Body of pancreas (tissue), 4 donors: Measurements from ENCODE around the gene COBLL1. TPM values are rescaled to one million over a fixed set of nuclear protein-coding genes. Genes with fewer than 3 reads are reported as not detected.

ENCODE experiments used
- ATAC-seq: fragments of 150-250 bp; one replicate; pipeline ENCODE4 v1.9.1; 2016
- DNase-seq, 4 donors: peaks; one replicate each; pipeline ENCODE4 v3.0.0-alpha.2; 2019
- H3K27ac ChIP-seq, 4 donors: fragments of 200-600 bp; sonication (generic); 1 replicate in 3 of 4; 2 replicates in 1 of 4; pipeline versions ENCODE4 v1.5.1 to v1.6.1; 2016 to 2019; ENCODE audit warnings: mild to moderate bottlenecking in 1 of 4, mixed read lengths in 1 of 4, moderate library complexity in 1 of 4
- H3K27me3 ChIP-seq, 2 donors: fragments of 200-600 bp; sonication (generic); one replicate each; pipeline ENCODE4 v1.6.0; 2016; ENCODE audit warnings: mild to moderate bottlenecking in 1 of 2
- H3K36me3 ChIP-seq, 2 donors: fragments of 200-600 bp; sonication (generic); replicated peaks in 1 of 2; 2 replicates each; pipeline ENCODE4 v1.5.1; 2016; ENCODE audit warnings: low read depth in 2 of 2; ENCODE audit not compliant: insufficient read depth in 1 of 2
- H3K4me1 ChIP-seq: fragments of 200-600 bp; sonication (generic); one replicate; pipeline ENCODE4 v1.6.0; 2016
- H3K4me3 ChIP-seq, 2 donors: fragments of 200-600 bp; sonication (generic); 1 replicate in 1 of 2; 2 replicates in 1 of 2; pipeline ENCODE4 v1.5.1; 2016 to 2019
- H3K9me3 ChIP-seq, 3 donors: fragments of 200-600 bp; sonication (generic); 1 replicate in 2 of 3; 2 replicates in 1 of 3; pipeline ENCODE4 v1.5.1; 2016
- POLR2A ChIP-seq, 3 donors: fragments of 450-650 bp; IDR thresholded peaks; one replicate each; pipeline ENCODE4 v1.6.1; 2016; ENCODE audit warnings: antibody characterized with exemption in 3 of 3, mild to moderate bottlenecking in 2 of 3
- WGBS, 2 donors: methylation state at CpG; one replicate each; pipeline ENCODE4 v1.1.5; 2017; 5-methylcytosine and 5-hydroxymethylcytosine counted together
- intact Hi-C: fragments of 100-400 bp; cut with DNase I; formaldehyde crosslinking; loops from one replicate; pipeline ENCODE4 v1.15.1; 2023
- total RNA-seq, 2 donors: library from RNA; depleted of rRNA; stranded (reverse); fragments of >200 nt; gene quantifications; one replicate each; pipeline ENCODE4 v1.1.0, GENCODE V29; 2016
- TF ChIP-seq, protein P1 (sequence below), 7 experiments: fragments of 450-650 bp in 4 of 7; fragments of 200-600 bp in 3 of 7; sonication (generic) in 3 of 7; IDR thresholded peaks; one replicate each; pipeline ENCODE4 v1.5.1; 2016 to 2019; ENCODE audit warnings: antibody characterized with exemption in 7 of 7

Gene COBLL1, protein sequence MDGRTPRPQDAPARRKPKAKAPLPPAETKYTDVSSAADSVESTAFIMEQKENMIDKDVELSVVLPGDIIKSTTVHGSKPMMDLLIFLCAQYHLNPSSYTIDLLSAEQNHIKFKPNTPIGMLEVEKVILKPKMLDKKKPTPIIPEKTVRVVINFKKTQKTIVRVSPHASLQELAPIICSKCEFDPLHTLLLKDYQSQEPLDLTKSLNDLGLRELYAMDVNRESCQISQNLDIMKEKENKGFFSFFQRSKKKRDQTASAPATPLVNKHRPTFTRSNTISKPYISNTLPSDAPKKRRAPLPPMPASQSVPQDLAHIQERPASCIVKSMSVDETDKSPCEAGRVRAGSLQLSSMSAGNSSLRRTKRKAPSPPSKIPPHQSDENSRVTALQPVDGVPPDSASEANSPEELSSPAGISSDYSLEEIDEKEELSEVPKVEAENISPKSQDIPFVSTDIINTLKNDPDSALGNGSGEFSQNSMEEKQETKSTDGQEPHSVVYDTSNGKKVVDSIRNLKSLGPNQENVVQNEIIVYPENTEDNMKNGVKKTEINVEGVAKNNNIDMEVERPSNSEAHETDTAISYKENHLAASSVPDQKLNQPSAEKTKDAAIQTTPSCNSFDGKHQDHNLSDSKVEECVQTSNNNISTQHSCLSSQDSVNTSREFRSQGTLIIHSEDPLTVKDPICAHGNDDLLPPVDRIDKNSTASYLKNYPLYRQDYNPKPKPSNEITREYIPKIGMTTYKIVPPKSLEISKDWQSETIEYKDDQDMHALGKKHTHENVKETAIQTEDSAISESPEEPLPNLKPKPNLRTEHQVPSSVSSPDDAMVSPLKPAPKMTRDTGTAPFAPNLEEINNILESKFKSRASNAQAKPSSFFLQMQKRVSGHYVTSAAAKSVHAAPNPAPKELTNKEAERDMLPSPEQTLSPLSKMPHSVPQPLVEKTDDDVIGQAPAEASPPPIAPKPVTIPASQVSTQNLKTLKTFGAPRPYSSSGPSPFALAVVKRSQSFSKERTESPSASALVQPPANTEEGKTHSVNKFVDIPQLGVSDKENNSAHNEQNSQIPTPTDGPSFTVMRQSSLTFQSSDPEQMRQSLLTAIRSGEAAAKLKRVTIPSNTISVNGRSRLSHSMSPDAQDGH
- 100 to 1,000 TPM; 104 to 140 TPM for total RNA-seq

DNA sequence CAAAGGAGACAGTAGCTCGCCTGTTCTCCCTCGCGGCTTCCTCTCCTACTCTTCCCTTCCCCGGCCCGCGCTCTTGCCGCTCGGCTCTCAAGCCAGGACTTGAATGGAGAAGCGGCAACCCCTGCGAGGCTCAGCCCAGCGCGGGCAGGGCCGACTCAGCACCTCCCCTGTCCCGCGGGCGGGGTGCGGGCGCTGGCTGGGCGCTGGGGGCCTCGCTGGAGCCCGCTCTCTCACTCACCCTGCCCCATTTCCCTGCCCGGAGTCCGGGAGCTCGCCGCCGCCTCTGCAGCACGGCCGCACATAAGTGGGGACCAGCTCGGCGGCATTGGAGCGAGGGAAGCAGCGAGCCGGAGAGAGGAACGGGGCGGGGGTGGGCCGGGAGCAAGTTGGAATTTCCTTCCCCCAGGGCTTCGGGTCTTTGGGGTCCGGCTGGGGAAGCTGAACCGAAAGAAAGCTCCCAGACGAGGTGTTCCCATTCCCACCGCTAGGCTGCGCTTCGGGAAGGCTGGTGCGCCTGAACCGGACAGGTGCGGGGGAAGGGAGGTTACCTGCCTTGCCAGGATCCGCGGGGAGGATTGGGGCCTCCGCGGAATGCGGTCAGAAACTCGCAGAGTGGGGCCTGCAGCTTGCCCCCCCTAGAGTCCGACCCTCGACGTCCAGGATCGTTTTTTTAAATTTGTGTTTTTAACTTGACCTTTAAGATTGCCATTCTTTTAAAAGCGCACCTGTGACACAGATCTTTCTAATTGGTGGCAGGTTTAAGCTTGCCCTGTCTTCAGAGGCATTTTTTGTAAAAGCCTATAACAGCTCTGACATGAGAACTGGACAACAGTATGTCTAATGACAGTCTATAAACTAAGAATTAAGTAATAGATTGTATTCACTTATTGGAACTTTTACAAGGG, at the start of gene COBLL1:
Gene COBLL1, minus strand, starts transcription at position 105 of the 905 bp plus-strand sequence. CDS start 627 bp downstream, outside the sequence.
- peak in 2 of 3 donors; percentile 74 to 77 for TF ChIP-seq POLR2A (IDR thresholded peaks at IDR 0.05)
- TF ChIP-seq, protein P1, sequence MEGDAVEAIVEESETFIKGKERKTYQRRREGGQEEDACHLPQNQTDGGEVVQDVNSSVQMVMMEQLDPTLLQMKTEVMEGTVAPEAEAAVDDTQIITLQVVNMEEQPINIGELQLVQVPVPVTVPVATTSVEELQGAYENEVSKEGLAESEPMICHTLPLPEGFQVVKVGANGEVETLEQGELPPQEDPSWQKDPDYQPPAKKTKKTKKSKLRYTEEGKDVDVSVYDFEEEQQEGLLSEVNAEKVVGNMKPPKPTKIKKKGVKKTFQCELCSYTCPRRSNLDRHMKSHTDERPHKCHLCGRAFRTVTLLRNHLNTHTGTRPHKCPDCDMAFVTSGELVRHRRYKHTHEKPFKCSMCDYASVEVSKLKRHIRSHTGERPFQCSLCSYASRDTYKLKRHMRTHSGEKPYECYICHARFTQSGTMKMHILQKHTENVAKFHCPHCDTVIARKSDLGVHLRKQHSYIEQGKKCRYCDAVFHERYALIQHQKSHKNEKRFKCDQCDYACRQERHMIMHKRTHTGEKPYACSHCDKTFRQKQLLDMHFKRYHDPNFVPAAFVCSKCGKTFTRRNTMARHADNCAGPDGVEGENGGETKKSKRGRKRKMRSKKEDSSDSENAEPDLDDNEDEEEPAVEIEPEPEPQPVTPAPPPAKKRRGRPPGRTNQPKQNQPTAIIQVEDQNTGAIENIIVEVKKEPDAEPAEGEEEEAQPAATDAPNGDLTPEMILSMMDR (IDR thresholded peaks at IDR 0.05) = peak; percentile 79 to 97 (median 90)
- Histone ChIP-seq H3K27me3 (no peaks in the 10 kb centered on the region), H3K9me3 (no peaks in the 10 kb centered on the region), H3K4me3 (peak within 1 kb of the TSS; percentile 61 to 75), H3K27ac (peak within 1 kb of the TSS; percentile 96 to 100 (median 98)), H3K4me1 (peaks cover 43% of the 10 kb centered on the region), H3K36me3 (no peaks in the 10 kb centered on the region)
- intact Hi-C loops = no loop called here
- WGBS, 2 donors = 0% methylated on average over 24 to 57 of the region's 57 CpGs
- DNase-seq (peak; percentile 89 to 91 (median 90)), ATAC-seq (peak; percentile 71)

DNA sequence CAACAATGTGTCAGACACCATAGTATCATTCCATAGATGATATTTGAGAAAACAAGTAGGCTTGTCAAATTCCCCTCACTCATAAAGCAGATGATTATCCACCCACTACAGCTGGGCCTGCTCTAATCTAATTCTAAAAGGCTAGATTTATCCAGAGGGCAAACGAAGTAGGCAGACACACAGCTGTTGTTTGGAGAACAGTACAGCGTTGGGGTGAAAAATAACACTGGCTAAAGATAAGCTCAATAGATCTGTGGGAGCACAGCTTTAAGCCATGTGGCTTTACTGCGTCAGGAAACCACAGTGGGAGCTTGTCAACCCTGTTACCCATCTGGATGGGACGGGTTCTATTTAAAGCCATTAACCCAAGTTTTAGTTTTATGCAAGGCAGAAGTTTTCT, 48.9 kb upstream of the COBLL1 start:
- Histone ChIP-seq H3K36me3 (no peaks in the 10 kb centered on the region), H3K4me3 (no peak overlapping the region), H3K27me3 (no peaks in the 10 kb centered on the region), H3K27ac (no peak overlapping the region), H3K9me3 (no peaks in the 10 kb centered on the region), H3K4me1 (peaks cover 17% of the 10 kb centered on the region)
- intact Hi-C loops = no loop called here
- WGBS, 2 donors = 34% methylated on average over 4 of the region's 4 CpGs
- TF ChIP-seq, protein P1 (IDR thresholded peaks at IDR 0.05) = no peak
- no peak for TF ChIP-seq POLR2A (IDR thresholded peaks at IDR 0.05)
- DNase-seq (no peak), ATAC-seq (no peak)

DNA sequence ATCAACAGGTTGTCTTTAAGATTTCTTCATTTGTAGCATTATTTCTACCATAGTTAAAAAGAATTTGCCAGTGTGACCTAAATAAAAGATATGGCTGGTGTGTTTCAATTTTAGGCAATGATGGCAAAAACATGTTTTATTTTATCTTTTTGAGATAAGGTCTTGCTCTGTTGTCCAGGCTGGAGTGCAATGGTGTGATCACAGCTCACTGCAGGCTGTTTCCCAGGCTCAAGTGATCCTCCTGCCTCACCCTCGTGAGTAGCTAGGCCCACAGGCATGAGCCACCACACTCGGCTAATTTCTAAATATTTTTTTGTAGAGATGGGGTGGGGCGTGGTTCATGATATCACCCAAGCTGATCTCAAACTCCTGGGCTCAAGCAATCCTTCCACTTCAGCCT, 47.0 kb upstream of the COBLL1 start:
- WGBS, 2 donors = 84 to 90% methylated on average over 3 of the region's 3 CpGs
- H3K9me3 ChIP-seq = no peaks in the 10 kb centered on the region
- DNase-seq (no peak), ATAC-seq (no peak)
- H3K4me3 ChIP-seq = no peak overlapping the region
- no peak overlapping the region for H3K27ac ChIP-seq
- TF ChIP-seq, protein P1 (IDR thresholded peaks at IDR 0.05) = no peak
- no peak for TF ChIP-seq POLR2A (IDR thresholded peaks at IDR 0.05)
- intact Hi-C loops = no loop called here
- peaks cover 17% of the 10 kb centered on the region for H3K4me1 ChIP-seq
- H3K36me3 ChIP-seq = no peaks in the 10 kb centered on the region
- H3K27me3 ChIP-seq = no peaks in the 10 kb centered on the region

DNA sequence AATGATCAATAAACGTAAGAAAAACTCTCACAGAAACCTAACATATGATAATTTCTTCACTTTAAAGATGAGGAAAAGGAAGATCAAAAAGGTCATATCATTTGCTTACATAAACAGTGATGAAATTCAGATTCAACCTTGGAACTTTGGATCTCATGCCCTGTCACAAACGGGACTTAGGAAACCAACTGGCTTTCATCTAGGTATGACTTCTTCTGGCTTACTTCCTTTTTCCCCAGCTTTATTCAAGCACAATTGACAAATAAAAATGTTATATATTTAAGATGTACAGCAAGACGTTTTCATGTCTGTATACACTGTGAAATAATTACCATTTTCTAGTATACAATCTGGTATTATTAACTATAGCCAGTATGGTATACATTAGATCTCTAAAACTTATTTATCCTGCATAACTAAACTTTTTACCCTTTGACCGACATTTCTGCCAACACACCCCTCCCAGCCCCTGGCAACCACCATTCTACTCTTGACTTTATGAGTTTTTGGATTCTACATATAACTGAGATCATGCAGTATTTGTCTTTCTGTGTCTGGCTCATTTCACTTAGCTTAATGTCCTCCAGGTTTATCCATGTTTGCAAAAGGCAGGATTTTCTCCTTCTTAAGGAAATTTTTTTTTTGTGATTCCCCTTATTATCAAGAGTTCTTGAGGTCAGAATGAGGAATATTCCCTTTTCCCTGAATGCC, 46.0 kb upstream of the COBLL1 start:
- 59% methylated on average over 4 of the region's 4 CpGs for WGBS, 2 donors
- no peak overlapping the region for H3K4me3 ChIP-seq
- no peaks in the 10 kb centered on the region for H3K36me3 ChIP-seq
- H3K27ac ChIP-seq = no peak overlapping the region
- no peak for TF ChIP-seq POLR2A (IDR thresholded peaks at IDR 0.05)
- TF ChIP-seq, protein P1 (IDR thresholded peaks at IDR 0.05) = no peak
- H3K4me1 ChIP-seq = peaks cover 17% of the 10 kb centered on the region
- no peaks in the 10 kb centered on the region for H3K9me3 ChIP-seq
- ATAC-seq = no peak
- H3K27me3 ChIP-seq = no peaks in the 10 kb centered on the region
- DNase-seq = no peak
- intact Hi-C loops = no loop called here
